ENCODE measurements around the gene MBD5.

The MBD5 gene

GRCh38 chr2:148258124-148258523, 237.2 kb downstream of the MBD5 start:
- TF ChIP-seq SUZ12 (IDR thresholded peaks at IDR 0.05; ENCODE audit: extremely low read depth, insufficient read depth, insufficient read length) (no peak), ZNF274 (IDR thresholded peaks at IDR 0.05; ENCODE audit: low read depth, low read length) (no peak), YY1 (IDR thresholded peaks at IDR 0.05; ENCODE audit: insufficient read depth, insufficient read length) (no peak)
- no peak for DNase-seq (ENCODE audit: low read depth, low spot score)

GRCh38 chr2:148259674-148260073, 238.8 kb downstream of the MBD5 start:
- no peak for DNase-seq (ENCODE audit: low read depth, low spot score)

More at GRCh38 chr2:148258124-148258523, 237.2 kb downstream of the MBD5 start:
- no peaks in the 10 kb centered on the region for H3K4me1 ChIP-seq (ENCODE audit: insufficient read depth, insufficient read length)
- no peak overlapping the region for H3K9ac ChIP-seq (ENCODE audit: insufficient read length, low read depth)
- peaks cover 28% of the 10 kb centered on the region for H3K9me3 ChIP-seq (ENCODE audit: insufficient read depth, low read length)
- no peak overlapping the region for H3K4me3 ChIP-seq (ENCODE audit: insufficient read length, low read depth)
- H3K36me3 ChIP-seq (ENCODE audit: insufficient read depth, insufficient read length, low read length): no peaks in the 10 kb centered on the region
- H3K27me3 ChIP-seq (ENCODE audit: insufficient read depth, insufficient read length): no peaks in the 10 kb centered on the region

GRCh38 chr2:148263890-148264289, 243.0 kb downstream of the MBD5 start:
- H3K36me3 ChIP-seq (ENCODE audit: insufficient read depth, insufficient read length, low read length): no peaks in the 10 kb centered on the region
- H3K9me3 ChIP-seq (ENCODE audit: insufficient read depth, low read length): peaks cover 12% of the 10 kb centered on the region
- no peaks in the 10 kb centered on the region for H3K27me3 ChIP-seq (ENCODE audit: insufficient read depth, insufficient read length)
- H3K9ac ChIP-seq (ENCODE audit: insufficient read length, low read depth): no peak overlapping the region
- no peaks in the 10 kb centered on the region for H3K4me1 ChIP-seq (ENCODE audit: insufficient read depth, insufficient read length)
- DNase-seq (ENCODE audit: low read depth, low spot score): no peak
- no peak overlapping the region for H3K4me3 ChIP-seq (ENCODE audit: insufficient read length, low read depth)
- no peak for TF ChIP-seq SUZ12 (IDR thresholded peaks at IDR 0.05; ENCODE audit: extremely low read depth, insufficient read depth, insufficient read length)
- TF ChIP-seq YY1 (IDR thresholded peaks at IDR 0.05; ENCODE audit: insufficient read depth, insufficient read length): no peak

More at GRCh38 chr2:148259674-148260073, 238.8 kb downstream of the MBD5 start:
- no peak overlapping the region for H3K4me3 ChIP-seq (ENCODE audit: insufficient read length, low read depth)
- no peaks in the 10 kb centered on the region for H3K36me3 ChIP-seq (ENCODE audit: insufficient read depth, insufficient read length, low read length)
- no peaks in the 10 kb centered on the region for H3K4me1 ChIP-seq (ENCODE audit: insufficient read depth, insufficient read length)
- peaks cover 14% of the 10 kb centered on the region for H3K9me3 ChIP-seq (ENCODE audit: insufficient read depth, low read length)
- no peak overlapping the region for H3K9ac ChIP-seq (ENCODE audit: insufficient read length, low read depth)
- H3K27me3 ChIP-seq (ENCODE audit: insufficient read depth, insufficient read length): no peaks in the 10 kb centered on the region
- TF ChIP-seq YY1 (IDR thresholded peaks at IDR 0.05; ENCODE audit: insufficient read depth, insufficient read length) (no peak), ZNF274 (IDR thresholded peaks at IDR 0.05; ENCODE audit: low read depth, low read length) (no peak), SUZ12 (IDR thresholded peaks at IDR 0.05; ENCODE audit: extremely low read depth, insufficient read depth, insufficient read length) (no peak)

GRCh38 chr2:148273158-148273691, 252.3 kb downstream of the MBD5 start:
- no peak for TF ChIP-seq SUZ12 (IDR thresholded peaks at IDR 0.05; ENCODE audit: extremely low read depth, insufficient read depth, insufficient read length)
- no peak for TF ChIP-seq ZNF274 (IDR thresholded peaks at IDR 0.05; ENCODE audit: low read depth, low read length)
- TF ChIP-seq YY1 (IDR thresholded peaks at IDR 0.05; ENCODE audit: insufficient read depth, insufficient read length): no peak
- Histone ChIP-seq H3K36me3 (ENCODE audit: insufficient read depth, insufficient read length, low read length) (no peaks in the 10 kb centered on the region), H3K4me1 (ENCODE audit: insufficient read depth, insufficient read length) (no peaks in the 10 kb centered on the region), H3K9me3 (ENCODE audit: insufficient read depth, low read length) (no peaks in the 10 kb centered on the region), H3K9ac (ENCODE audit: insufficient read length, low read depth) (no peak overlapping the region), H3K4me3 (ENCODE audit: insufficient read length, low read depth) (no peak overlapping the region), H3K27me3 (ENCODE audit: insufficient read depth, insufficient read length) (no peaks in the 10 kb centered on the region)
- DNase-seq (ENCODE audit: low read depth, low spot score): no peak

GRCh38 chr2:148279216-148279615, 258.3 kb downstream of the MBD5 start:
- H3K4me1 ChIP-seq (ENCODE audit: insufficient read depth, insufficient read length): no peaks in the 10 kb centered on the region
- H3K9me3 ChIP-seq (ENCODE audit: insufficient read depth, low read length): no peaks in the 10 kb centered on the region
- H3K36me3 ChIP-seq (ENCODE audit: insufficient read depth, insufficient read length, low read length): no peaks in the 10 kb centered on the region
- no peak overlapping the region for H3K9ac ChIP-seq (ENCODE audit: insufficient read length, low read depth)
- no peaks in the 10 kb centered on the region for H3K27me3 ChIP-seq (ENCODE audit: insufficient read depth, insufficient read length)
- H3K4me3 ChIP-seq (ENCODE audit: insufficient read length, low read depth): no peak overlapping the region
- no peak for DNase-seq (ENCODE audit: low read depth, low spot score)
- no peak for TF ChIP-seq ZNF274 (IDR thresholded peaks at IDR 0.05; ENCODE audit: low read depth, low read length)
- no peak for TF ChIP-seq SUZ12 (IDR thresholded peaks at IDR 0.05; ENCODE audit: extremely low read depth, insufficient read depth, insufficient read length)
- TF ChIP-seq YY1 (IDR thresholded peaks at IDR 0.05; ENCODE audit: insufficient read depth, insufficient read length): no peak

- 0 out of 2 replicates have a peak, but pooled peaks cover 1% of the 10 kb centered on the region for H3K9me3 ChIP-seq (ENCODE audit: insufficient read depth, low read length)
- H3K27me3 ChIP-seq (ENCODE audit: insufficient read depth, insufficient read length): no peaks in the 10 kb centered on the region
- no peaks in the 10 kb centered on the region for H3K36me3 ChIP-seq (ENCODE audit: insufficient read depth, insufficient read length, low read length)
- H3K4me3 ChIP-seq (ENCODE audit: insufficient read length, low read depth): no peak overlapping the region
- H3K9ac ChIP-seq (ENCODE audit: insufficient read length, low read depth): no peak overlapping the region
- no peak for TF ChIP-seq SUZ12 (IDR thresholded peaks at IDR 0.05; ENCODE audit: extremely low read depth, insufficient read depth, insufficient read length)
- TF ChIP-seq ZNF274 (IDR thresholded peaks at IDR 0.05; ENCODE audit: low read depth, low read length): no peak
- TF ChIP-seq YY1 (IDR thresholded peaks at IDR 0.05; ENCODE audit: insufficient read depth, insufficient read length): no peak
- H3K4me1 ChIP-seq (ENCODE audit: insufficient read depth, insufficient read length): no peaks in the 10 kb centered on the region
- no peak for DNase-seq (ENCODE audit: low read depth, low spot score)
Measured at GRCh38 chr2:148282201-148282600, 261.3 kb downstream of the MBD5 start.

GRCh38 chr2:148292431-148292830, 271.5 kb downstream of the MBD5 start:
- Histone ChIP-seq H3K36me3 (ENCODE audit: insufficient read depth, insufficient read length, low read length) (no peaks in the 10 kb centered on the region), H3K27me3 (ENCODE audit: insufficient read depth, insufficient read length) (no peaks in the 10 kb centered on the region), H3K9ac (ENCODE audit: insufficient read length, low read depth) (no peak overlapping the region), H3K9me3 (ENCODE audit: insufficient read depth, low read length) (0 out of 2 replicates have a peak, but pooled peaks cover 1% of the 10 kb centered on the region), H3K4me3 (ENCODE audit: insufficient read length, low read depth) (no peak overlapping the region), H3K4me1 (ENCODE audit: insufficient read depth, insufficient read length) (no peaks in the 10 kb centered on the region)
- DNase-seq (ENCODE audit: low read depth, low spot score): no peak
- no peak for TF ChIP-seq SUZ12 (IDR thresholded peaks at IDR 0.05; ENCODE audit: extremely low read depth, insufficient read depth, insufficient read length)
- TF ChIP-seq ZNF274 (IDR thresholded peaks at IDR 0.05; ENCODE audit: low read depth, low read length): no peak
- TF ChIP-seq YY1 (IDR thresholded peaks at IDR 0.05; ENCODE audit: insufficient read depth, insufficient read length): no peak

Data from NT2/D1 (cell line).